Tibial artery (tissue), 4 donors: ENCODE results near the gene ZNF93.
"Not testable (repeated sequence)": the region's sequence is repeated elsewhere in the genome, so short reads cannot be mapped to it uniquely, and the experiment has no call there.

Source experiments
- DNase-seq, 2 donors: peaks; one replicate each; pipeline ENCODE4 v3.0.0-alpha.2; 2019
- H3K27ac ChIP-seq, 2 donors: fragments of 200-600 bp; sonication (generic) in 1 of 2; 1 replicate in 1 of 2; 2 replicates in 1 of 2; pipeline ENCODE4 v1.5.1; 2018 to 2019; ENCODE audit warnings: mild to moderate bottlenecking in 1 of 2
- H3K27me3 ChIP-seq, 2 donors: fragments of 200-600 bp; sonication (generic) in 1 of 2; one replicate each; pipeline versions ENCODE4 v1.5.1 to v1.6.0; 2016 to 2019
- H3K36me3 ChIP-seq, 3 donors: fragments of 200-600 bp; sonication (generic) in 2 of 3; one replicate each; pipeline ENCODE4 v1.5.1; 2016 to 2019; ENCODE audit warnings: mild to moderate bottlenecking in 2 of 3
- H3K4me1 ChIP-seq, 4 donors: fragments of 200-600 bp; sonication (generic) in 2 of 4; 1 replicate in 3 of 4; 2 replicates in 1 of 4; pipeline ENCODE4 v1.5.1; 2016 to 2019
- H3K4me3 ChIP-seq, 2 donors: fragments of 200-600 bp; sonication (generic) in 1 of 2; 1 replicate in 1 of 2; 2 replicates in 1 of 2; pipeline ENCODE4 v1.5.1; 2018 to 2019; ENCODE audit warnings: mild to moderate bottlenecking in 2 of 2
- H3K9me3 ChIP-seq, 3 donors: fragments of 200-600 bp; sonication (generic) in 1 of 3; one replicate each; pipeline ENCODE4 v1.5.1; 2016 to 2019
- CTCF ChIP-seq, 2 experiments: fragments of 200-600 bp in 1 of 2; fragments of 450-650 bp in 1 of 2; IDR thresholded peaks; one replicate each; pipeline ENCODE4 v1.5.1; 2017 to 2019; ENCODE audit warnings: antibody characterized with exemption in 2 of 2, mild to moderate bottlenecking in 1 of 2, moderate library complexity in 1 of 2
- intact Hi-C: fragments of 100-400 bp; cut with DNase I; formaldehyde crosslinking; loops from one replicate; pipeline ENCODE4 v1.15.0; 2023; ENCODE audit warnings: low total_unique reads

Gene ZNF93

DNA sequence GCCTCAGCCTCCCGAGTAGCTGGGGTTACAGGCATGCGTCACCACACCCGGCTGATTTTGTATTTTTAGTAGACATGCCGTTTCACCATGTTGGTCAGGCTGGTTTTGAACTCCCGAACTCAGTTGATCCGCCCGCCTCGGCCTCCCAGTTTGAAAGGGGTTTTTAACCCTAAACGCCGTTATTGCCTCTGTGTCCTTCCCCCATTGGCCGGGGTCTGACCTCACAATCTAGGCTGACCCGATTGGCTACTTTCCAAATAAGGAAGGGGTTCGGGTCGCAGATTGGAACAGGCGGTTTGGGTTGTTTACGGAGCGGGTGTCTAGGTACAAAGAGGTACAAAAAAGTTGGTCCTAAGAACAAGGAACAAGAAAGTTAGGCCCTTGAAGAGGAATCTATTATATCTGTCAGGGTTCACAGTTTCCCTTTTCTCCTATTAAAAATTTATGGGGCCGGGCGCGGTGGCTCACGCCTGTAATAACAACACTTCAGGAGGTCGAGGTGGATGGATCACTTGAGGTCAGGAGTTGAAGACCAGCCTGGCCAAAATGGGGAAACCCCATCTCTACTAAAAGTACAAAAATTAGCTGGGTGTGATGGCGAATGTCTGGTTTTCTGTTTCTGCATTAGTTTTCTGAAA lies 34.0 kb upstream of the ZNF93 start:
- Histone ChIP-seq H3K4me1 (peaks cover 0 to 47% (median 18%) of the 10 kb centered on the region in 4 donors), H3K27me3 (no peaks in the 10 kb centered on the region), H3K36me3 (no peaks in the 10 kb centered on the region), H3K27ac (peak overlapping the region; percentile 92 to 94), H3K4me3 (peak overlapping the region; percentile 70 to 88), H3K9me3 (no peaks in the 10 kb centered on the region)
- no peak for TF ChIP-seq CTCF (IDR thresholded peaks at IDR 0.05)
- DNase-seq = peak in 1 of 2 donors; percentile 21
- intact Hi-C loops = loop anchor here (5.0 kb wide), 2 partner anchors 36 to 44 kb away; partner anchors contain the start of genes ZNF506 and ZNF93

DNA sequence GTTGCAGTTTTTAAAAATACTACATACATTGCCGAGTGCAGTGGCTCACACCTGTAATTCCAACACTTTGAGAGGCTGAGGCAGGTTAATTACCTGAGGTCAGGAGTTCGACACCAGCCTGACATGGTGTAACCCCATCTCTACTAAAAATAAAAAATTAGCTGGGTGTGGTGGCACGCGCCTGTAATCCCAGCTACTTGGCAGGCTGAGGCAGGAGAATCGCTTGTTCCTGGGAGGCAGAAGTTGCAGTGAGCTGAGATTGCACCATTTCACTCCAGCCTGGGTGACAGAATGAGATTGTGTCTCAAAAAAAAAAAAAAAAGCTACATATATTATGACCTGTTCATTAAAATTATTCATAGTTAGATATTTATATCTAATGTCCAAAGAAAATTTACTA lies 30.7 kb upstream of the ZNF93 start:
- DNase-seq, H3K4me3 ChIP-seq, intact Hi-C loops, H3K27me3 ChIP-seq, H3K9me3 ChIP-seq, H3K27ac ChIP-seq: not testable (repeated sequence)
- peaks cover 0 to 16% (median 6%) of the 10 kb centered on the region in 3 donors for H3K36me3 ChIP-seq
- H3K4me1 ChIP-seq = peaks cover 0 to 50% (median 18%) of the 10 kb centered on the region in 4 donors

DNA sequence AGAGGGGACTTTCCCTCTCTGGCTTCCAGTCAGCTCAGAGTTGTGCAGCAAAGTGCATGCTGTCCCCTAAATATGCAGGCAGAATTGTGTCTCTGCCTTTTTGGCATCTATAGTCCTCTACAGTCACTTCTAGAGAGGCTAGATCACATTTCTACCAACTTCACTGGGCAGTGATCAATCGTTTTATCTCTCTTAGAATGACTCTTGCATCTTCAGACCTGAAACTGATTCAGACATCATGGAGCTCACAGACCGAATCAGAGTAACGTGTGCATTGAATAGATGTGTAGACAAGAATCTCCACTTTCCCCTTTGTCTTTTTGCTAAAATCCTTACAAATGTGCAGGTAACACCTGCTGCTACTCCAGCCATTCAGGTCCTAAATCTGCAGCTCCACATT lies 28.8 kb upstream of the ZNF93 start:
- TF ChIP-seq CTCF (IDR thresholded peaks at IDR 0.05) = no peak
- H3K27ac ChIP-seq = no peak overlapping the region
- no peak overlapping the region for H3K4me3 ChIP-seq
- no peak for DNase-seq
- H3K27me3 ChIP-seq = no peaks in the 10 kb centered on the region
- H3K9me3 ChIP-seq = no peaks in the 10 kb centered on the region
- intact Hi-C loops = no loop called here
- H3K36me3 ChIP-seq = peaks cover 0 to 16% (median 6%) of the 10 kb centered on the region in 3 donors
- peaks cover 0 to 48% (median 18%) of the 10 kb centered on the region in 4 donors for H3K4me1 ChIP-seq

DNA sequence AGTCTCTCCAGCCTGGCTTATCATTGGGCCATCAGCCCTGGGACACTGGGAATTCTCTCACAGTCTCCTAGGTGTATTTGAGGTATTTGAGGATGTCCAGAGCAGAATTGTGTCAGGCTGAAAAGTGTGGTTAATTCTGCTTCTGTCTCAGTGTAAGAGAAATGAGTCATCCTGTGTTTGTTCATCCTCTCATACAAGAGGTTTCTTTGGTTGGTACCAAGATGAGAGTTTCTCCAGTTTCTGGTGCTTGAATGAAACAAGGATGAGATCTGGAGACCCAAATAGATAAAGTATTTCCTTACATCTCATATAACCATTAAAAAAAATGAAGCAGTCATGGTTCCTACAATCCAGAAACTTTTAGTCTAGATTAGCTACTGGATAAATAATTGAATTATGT lies 27.4 kb upstream of the ZNF93 start:
- Histone ChIP-seq H3K27me3 (no peaks in the 10 kb centered on the region), H3K36me3 (peaks cover 0 to 16% (median 6%) of the 10 kb centered on the region in 3 donors), H3K4me3 (no peak overlapping the region), H3K27ac (no peak overlapping the region), H3K9me3 (no peaks in the 10 kb centered on the region), H3K4me1 (peaks cover 0 to 36% (median 6%) of the 10 kb centered on the region in 4 donors)
- no peak for DNase-seq
- intact Hi-C loops = no loop called here
- no peak for TF ChIP-seq CTCF (IDR thresholded peaks at IDR 0.05)

GRCh38 chr19:19877724-19878123 lies 23.0 kb upstream of the ZNF93 start:
- H3K36me3 ChIP-seq = peaks cover 27 to 39% (median 30%) of the 10 kb centered on the region in 3 donors
- H3K4me1 ChIP-seq = no peaks in the 10 kb centered on the region
- no peak overlapping the region for H3K27ac ChIP-seq
- TF ChIP-seq CTCF (IDR thresholded peaks at IDR 0.05) = no peak
- intact Hi-C loops = no loop called here
- H3K9me3 ChIP-seq = no peaks in the 10 kb centered on the region
- no peaks in the 10 kb centered on the region for H3K27me3 ChIP-seq
- DNase-seq = no peak
- no peak overlapping the region for H3K4me3 ChIP-seq

DNA sequence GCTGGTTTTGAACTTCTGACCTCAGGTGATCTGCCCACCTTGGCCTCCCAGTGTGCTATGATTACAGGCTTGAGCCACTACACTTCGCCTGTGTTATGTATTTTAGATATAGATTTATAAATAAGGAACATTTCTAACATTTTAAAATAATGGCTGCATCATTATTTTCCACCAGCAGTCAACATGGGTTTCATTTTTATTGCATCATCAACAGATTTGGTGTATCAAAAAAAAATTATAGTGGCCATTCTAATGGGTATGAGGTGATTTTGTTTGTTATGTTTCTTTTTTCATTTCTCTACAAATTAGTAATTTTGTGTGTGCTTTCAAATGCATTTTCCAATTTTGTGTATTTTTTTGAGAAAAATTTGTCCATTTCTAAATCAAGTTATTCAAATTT lies 16.2 kb upstream of the ZNF93 start:
- H3K27me3 ChIP-seq = no peaks in the 10 kb centered on the region
- no peak overlapping the region for H3K4me3 ChIP-seq
- TF ChIP-seq CTCF (IDR thresholded peaks at IDR 0.05) = no peak
- H3K36me3 ChIP-seq = peaks cover 43 to 74% (median 55%) of the 10 kb centered on the region in 3 donors
- H3K9me3 ChIP-seq = peaks cover 0 to 11% (median 0%) of the 10 kb centered on the region in 3 donors
- no peak for DNase-seq
- intact Hi-C loops = no loop called here
- no peaks in the 10 kb centered on the region for H3K4me1 ChIP-seq
- no peak overlapping the region for H3K27ac ChIP-seq

GRCh38 chr19:19892055-19892941 lies 8.4 kb upstream of the ZNF93 start:
- DNase-seq, H3K27me3 ChIP-seq, H3K4me1 ChIP-seq, H3K27ac ChIP-seq, H3K4me3 ChIP-seq, intact Hi-C loops: not testable (repeated sequence)
- Histone ChIP-seq H3K36me3 (peaks cover 20 to 58% (median 55%) of the 10 kb centered on the region in 3 donors), H3K9me3 (peaks cover 0 to 68% (median 13%) of the 10 kb centered on the region in 3 donors)
